ENCODE results near the gene CYREN. TPM values are rescaled to one million over a fixed set of nuclear protein-coding genes. Genes with fewer than 3 reads are reported as not detected.

The CYREN gene
- polyA plus RNA-seq (2013, experiment 1 of 2; ENCODE audit: insufficient read length): 25.9 TPM
- 25.2 TPM for polyA plus RNA-seq (2013, experiment 2 of 2; ENCODE audit: insufficient read length)

- DNase-seq: peak; percentile 96
Observed at GRCh38 chr7:135170274-135170997, at the start of gene CYREN. TSS of gene CYREN (minus strand) at chr7:135170707. CDS start at chr7:135168922, 1,785 bp downstream.

- no peak for DNase-seq
Observed at GRCh38 chr7:135217645-135218509, 47.4 kb upstream of the CYREN start.

DNA sequence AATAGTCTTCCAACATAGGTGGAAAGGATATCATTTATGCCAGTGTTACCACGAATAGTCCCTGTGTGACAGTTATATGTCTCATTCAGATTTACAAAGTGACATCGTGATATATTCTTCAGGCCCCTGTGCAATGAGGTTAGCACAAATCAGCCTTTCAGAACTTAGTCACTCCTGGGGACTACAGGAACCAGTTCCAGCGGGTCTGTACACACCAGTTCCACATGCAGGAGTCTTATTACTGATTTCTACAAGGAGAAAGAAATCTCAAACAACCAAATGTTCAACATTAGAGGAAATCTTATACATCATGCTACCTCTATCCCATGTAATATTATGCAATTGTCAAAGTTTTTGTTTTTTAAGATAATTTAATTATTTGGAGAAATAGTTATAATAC, 45.2 kb upstream of the CYREN start:
- no peak for DNase-seq

GRCh38 chr7:135215180-135215579, 44.7 kb upstream of the CYREN start:
- no peak for DNase-seq

DNA sequence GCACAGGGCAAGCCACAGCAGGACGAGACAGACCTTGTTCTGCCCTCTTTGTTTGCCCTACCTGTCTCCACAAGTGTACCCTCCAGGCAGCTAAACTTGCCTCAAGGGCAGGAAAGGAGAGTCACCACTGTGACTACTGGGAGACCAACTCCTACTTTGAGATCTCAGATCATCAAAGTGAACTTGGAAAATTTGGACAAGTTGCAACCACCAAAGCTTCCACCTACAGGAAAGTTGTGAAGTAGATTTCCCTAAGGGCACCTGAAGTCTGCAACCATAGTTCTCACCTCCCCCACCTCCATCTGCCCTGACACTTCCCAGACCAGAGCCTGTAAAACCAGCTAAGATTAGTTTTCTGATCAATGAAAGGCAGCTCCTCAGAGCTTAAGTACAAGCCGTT, 43.3 kb upstream of the CYREN start:
- no peak for DNase-seq

- DNase-seq: peak; percentile 22
Observed at GRCh38 chr7:135211946-135212685, 41.6 kb upstream of the CYREN start.

DNA sequence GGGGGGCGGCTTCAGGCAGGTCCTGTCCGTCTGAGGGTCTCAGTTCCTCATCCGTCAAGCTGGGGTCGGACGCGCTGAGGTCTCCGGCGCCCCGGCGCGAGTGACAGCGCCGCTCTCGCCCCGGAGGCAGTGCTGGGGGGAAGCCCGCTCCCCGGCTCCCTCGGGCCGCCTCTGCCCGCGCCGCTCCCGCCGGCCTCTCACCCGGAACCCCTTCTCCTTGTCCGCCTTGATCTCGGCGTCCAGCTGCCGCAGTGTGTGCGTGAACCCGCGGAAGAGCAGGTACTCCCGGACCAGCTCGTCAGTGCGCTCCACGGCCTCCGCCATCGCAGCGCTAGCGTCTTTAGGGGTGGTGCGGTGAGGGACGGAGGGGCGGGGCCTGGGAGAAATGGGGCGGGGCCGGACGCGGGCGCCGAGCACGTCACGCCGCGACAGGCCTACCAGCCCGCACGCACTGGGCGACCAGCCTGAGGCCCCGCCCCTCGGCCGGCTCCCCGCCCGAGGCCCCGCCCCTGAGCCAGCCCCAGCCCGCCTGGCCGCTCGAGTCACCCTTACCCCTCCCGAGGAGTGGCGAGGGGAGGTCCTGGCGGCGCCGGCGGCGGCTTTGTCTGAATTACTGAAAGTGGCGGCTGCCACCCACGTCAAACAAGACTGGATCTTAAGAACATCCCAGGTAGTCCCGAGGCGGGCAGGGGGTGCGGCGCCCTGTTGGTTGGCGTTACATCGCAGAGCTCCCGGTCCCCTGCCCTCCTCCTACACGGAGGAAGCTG, 40.9 kb upstream of the CYREN start, which contains the start of gene WDR91:
Gene WDR91, minus strand, starts transcription at position 348 of the 767 bp plus-strand sequence. Its CDS starts 24 bp downstream, at position 324.
- peak; percentile 92 for DNase-seq

DNA sequence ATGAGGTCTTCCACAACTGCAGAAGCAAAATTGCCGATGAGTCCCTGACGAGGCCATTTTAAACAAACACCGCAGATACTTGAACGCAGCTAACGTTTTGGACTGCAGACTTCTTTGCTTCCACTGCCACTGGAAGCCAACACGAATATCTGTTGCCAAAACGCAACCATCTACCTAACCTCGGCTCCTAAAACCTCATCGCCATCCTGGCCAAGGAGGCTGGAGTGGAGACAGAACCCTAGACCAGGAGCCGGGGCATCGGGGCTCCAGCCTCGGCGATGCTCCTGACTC, 40.3 kb upstream of the CYREN start:
- no peak for DNase-seq

GRCh38 chr7:135209225-135209834, 38.8 kb upstream of the CYREN start:
- no peak for DNase-seq

GRCh38 chr7:135208102-135208793, 37.7 kb upstream of the CYREN start:
- DNase-seq: no peak

GRCh38 chr7:135207406-135208101, 37.0 kb upstream of the CYREN start:
- no peak for DNase-seq

DNA sequence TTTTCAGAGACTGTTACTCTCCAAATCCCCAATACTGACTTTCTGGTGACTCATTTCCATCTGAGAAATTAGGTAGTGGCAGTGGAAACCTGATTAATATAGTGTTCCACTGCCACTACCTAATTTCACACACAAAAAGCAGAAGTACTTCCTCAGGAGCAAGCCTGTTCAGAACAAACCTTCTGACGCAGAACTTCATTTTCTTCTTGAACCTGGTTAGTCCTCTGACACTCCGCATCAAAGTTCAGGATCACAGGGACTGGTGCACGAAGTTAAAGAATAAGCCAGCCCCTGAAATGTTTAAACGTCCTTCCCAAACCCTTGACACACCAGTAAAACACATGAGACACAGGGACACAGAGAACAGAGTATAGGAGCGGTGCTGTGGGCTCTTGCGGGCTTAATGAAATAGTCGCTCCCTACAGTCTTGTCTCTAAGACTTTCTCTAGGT, 36.5 kb upstream of the CYREN start:
- DNase-seq: no peak

DNA sequence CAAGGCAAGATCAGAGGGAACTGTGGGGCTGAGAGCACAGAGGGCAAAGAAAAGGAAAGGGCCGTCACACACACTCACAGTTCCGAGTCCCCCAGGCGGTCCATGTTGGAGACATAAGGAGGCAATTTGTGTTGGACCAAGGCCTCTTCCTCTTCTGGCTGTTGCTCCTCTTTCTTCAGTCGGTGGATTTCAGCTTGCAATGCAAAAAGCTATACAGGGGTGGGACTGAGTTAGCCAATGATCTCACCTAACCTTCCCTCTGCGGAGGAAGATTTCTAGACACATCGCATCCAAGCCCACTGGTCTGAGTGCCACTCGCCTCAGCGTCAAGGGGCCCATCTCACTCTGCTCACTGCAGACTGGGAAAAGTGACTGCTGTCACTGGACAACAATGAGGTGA, 35.3 kb upstream of the CYREN start:
- no peak for DNase-seq

DNA sequence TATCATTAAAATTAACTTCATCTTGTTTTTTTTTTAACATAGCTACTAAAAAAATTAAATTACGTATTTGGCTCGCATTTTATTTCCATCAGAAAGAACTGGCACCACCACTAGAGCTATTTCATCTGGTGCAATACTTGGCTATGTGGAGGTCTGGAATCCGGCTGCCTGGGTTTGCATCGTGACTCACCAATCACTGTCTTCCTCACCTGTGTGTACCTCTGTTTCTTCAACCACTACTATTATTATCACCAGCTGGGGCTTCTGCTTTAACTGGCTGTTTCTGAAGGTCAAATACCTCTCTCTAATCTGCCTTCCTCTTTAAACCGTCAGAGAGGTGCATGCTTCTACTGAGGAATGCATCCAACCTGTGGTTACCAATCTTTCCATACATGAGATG, 34.4 kb upstream of the CYREN start:
- DNase-seq: no peak

DNA sequence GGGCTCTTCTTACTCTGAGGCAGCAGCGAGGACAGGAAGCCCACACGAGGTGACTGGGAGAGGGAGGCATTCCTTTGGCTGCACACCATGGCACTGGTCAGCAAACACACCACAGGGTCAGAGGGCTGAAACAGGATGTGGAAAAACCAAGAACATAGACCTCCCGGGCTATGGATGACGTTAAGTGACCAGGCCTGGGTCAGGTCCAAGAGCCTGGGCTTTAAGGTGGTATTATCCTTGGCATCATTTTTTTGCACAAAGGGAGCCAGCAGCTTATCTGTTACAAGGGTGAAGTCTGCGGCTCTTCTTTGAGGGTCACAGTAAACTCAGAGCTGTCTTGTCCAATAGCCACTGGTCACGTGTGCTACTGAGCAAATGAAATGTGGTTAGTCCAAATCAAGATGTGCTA, 33.8 kb upstream of the CYREN start:
- DNase-seq: no peak

DNA sequence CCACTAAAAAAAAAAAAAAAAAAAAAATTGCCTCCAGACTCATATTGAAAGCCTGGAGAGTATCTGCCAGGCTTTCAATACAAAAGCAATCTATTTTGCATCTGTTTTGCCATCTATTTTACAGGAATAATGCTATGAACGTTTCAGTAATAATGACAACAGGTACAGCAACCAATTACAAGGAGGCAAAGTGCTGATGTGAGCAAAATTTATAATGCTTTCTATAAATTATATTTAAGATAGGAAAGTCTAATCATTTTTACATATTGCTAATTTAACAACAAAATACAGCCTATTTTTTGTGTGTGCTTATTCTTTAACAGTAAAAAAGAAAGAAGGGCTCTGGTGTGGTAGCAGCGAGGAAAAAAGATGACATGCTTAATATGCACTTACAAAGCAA, 30.8 kb upstream of the CYREN start:
- no peak for DNase-seq

- no peak for DNase-seq
Observed at GRCh38 chr7:135200821-135201331, 30.4 kb upstream of the CYREN start.

DNA sequence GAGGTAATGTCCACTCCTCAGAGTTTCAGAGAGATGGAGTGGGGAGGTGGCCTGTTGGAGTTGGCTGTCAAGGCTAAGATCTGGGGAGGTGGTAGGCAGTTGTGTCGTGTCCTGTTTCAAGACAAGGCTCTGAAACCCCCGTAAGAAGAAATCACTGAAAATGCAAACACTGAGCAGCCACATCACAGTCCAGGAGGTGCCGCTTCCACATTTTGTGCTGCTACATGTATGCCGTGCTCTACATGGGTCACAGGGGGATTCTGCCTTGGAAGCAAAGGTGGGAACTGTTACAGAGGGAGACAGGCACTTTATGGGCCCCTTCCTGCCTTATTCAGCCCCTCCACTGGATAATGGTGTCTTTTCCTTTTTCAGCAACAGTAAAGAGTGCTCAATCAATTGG, 28.9 kb upstream of the CYREN start:
- DNase-seq: no peak

GRCh38 chr7:135197906-135198655, 27.6 kb upstream of the CYREN start:
- DNase-seq: no peak
